IPS-18c (cell line): ENCODE measurements around the gene PGBD5.
"Not testable (repeated sequence)": the region's sequence is repeated elsewhere in the genome, so short reads cannot be mapped to it uniquely, and the experiment has no call there.

Experiments used
- H3K4me3 ChIP-seq: 2 replicates; pipeline ENCODE4 v1.7.0; 2013; ENCODE audit warnings: low read depth, mild to moderate bottlenecking, low read length, moderate library complexity; ENCODE audit not compliant: insufficient read depth
- H3K9me3 ChIP-seq: one replicate; pipeline ENCODE4 v1.6.1; 2013; ENCODE audit warnings: mild to moderate bottlenecking, low read length, moderate library complexity; ENCODE audit not compliant: control insufficient read depth, insufficient read depth

The PGBD5 gene

GRCh38 chr1:230407351-230407750 lies 18.8 kb downstream of the PGBD5 start:
- peaks cover 2% of the 10 kb centered on the region for H3K9me3 ChIP-seq
- no peak overlapping the region for H3K4me3 ChIP-seq

GRCh38 chr1:230406727-230407126 lies 19.4 kb downstream of the PGBD5 start:
- not testable (repeated sequence) for H3K9me3 ChIP-seq, H3K4me3 ChIP-seq

GRCh38 chr1:230403442-230403841 lies 22.7 kb downstream of the PGBD5 start:
- Histone ChIP-seq H3K4me3 (no peak overlapping the region), H3K9me3 (peaks cover 3% of the 10 kb centered on the region)

GRCh38 chr1:230401763-230402294 lies 24.3 kb downstream of the PGBD5 start:
- H3K4me3 ChIP-seq, result no peak overlapping the region
- H3K9me3 ChIP-seq, result peaks cover 3% of the 10 kb centered on the region

GRCh38 chr1:230401101-230401500 lies 25.0 kb downstream of the PGBD5 start:
- Histone ChIP-seq H3K4me3 (no peak overlapping the region), H3K9me3 (peaks cover 3% of the 10 kb centered on the region)

GRCh38 chr1:230400007-230400344 lies 26.2 kb downstream of the PGBD5 start:
- H3K9me3 ChIP-seq, result peaks cover 3% of the 10 kb centered on the region
- H3K4me3 ChIP-seq, result no peak overlapping the region

- Histone ChIP-seq H3K9me3 (peaks cover 3% of the 10 kb centered on the region), H3K4me3 (no peak overlapping the region)
These were observed 26.7 kb downstream of the PGBD5 start for GRCh38 chr1:230399321-230400006.

- Histone ChIP-seq H3K9me3 (peaks cover 3% of the 10 kb centered on the region), H3K4me3 (no peak overlapping the region)
These were observed 27.3 kb downstream of the PGBD5 start for GRCh38 chr1:230398856-230399255.

GRCh38 chr1:230396966-230397365 lies 29.2 kb downstream of the PGBD5 start:
- Histone ChIP-seq H3K4me3 (no peak overlapping the region), H3K9me3 (peaks cover 3% of the 10 kb centered on the region)

GRCh38 chr1:230395932-230396331 lies 30.2 kb downstream of the PGBD5 start:
- H3K4me3 ChIP-seq, result no peak overlapping the region
- H3K9me3 ChIP-seq, result peaks cover 3% of the 10 kb centered on the region

- Histone ChIP-seq H3K9me3 (no peaks in the 10 kb centered on the region), H3K4me3 (no peak overlapping the region)
These were observed 31.4 kb downstream of the PGBD5 start for GRCh38 chr1:230394741-230395140.

GRCh38 chr1:230394134-230394533 lies 32.0 kb downstream of the PGBD5 start:
- Histone ChIP-seq H3K9me3 (no peaks in the 10 kb centered on the region), H3K4me3 (no peak overlapping the region)

- Histone ChIP-seq H3K9me3 (no peaks in the 10 kb centered on the region), H3K4me3 (no peak overlapping the region)
These were observed 32.4 kb downstream of the PGBD5 start for GRCh38 chr1:230393722-230394121.

- H3K9me3 ChIP-seq, result no peaks in the 10 kb centered on the region
- H3K4me3 ChIP-seq, result no peak overlapping the region
These were observed 33.1 kb downstream of the PGBD5 start for GRCh38 chr1:230392920-230393521.

GRCh38 chr1:230392536-230392909 lies 33.6 kb downstream of the PGBD5 start:
- no peaks in the 10 kb centered on the region for H3K9me3 ChIP-seq
- H3K4me3 ChIP-seq, result no peak overlapping the region

GRCh38 chr1:230391776-230392535 lies 34.2 kb downstream of the PGBD5 start:
- Histone ChIP-seq H3K9me3 (no peaks in the 10 kb centered on the region), H3K4me3 (no peak overlapping the region)

- H3K9me3 ChIP-seq, result no peaks in the 10 kb centered on the region
These were observed 35.8 kb downstream of the PGBD5 start for GRCh38 chr1:230390371-230390770.

GRCh38 chr1:230387876-230388275 lies 38.3 kb downstream of the PGBD5 start:
- Histone ChIP-seq H3K9me3 (no peaks in the 10 kb centered on the region), H3K4me3 (no peak overlapping the region)

More at GRCh38 chr1:230390371-230390770, 35.8 kb downstream of the PGBD5 start:
- H3K4me3 ChIP-seq, result no peak overlapping the region
